SK-N-SH (cell line): ENCODE results near the gene CRABP1.

Experiments
- EZH2phosphoT487 ChIP-seq: fragments of 200-600 bp; sonication (generic); IDR thresholded peaks from 2 replicates; pipeline ENCODE4 v1.6.1; 2017; ENCODE audit warnings: low read depth, mixed run types, mild to moderate bottlenecking, antibody characterized with exemption, moderate library complexity, borderline replicate concordance
- JUND ChIP-seq: IDR thresholded peaks from 2 replicates; pipeline ENCODE4 v1.4.0; 2012
- MAX ChIP-seq: IDR thresholded peaks from 2 replicates; pipeline ENCODE4 v1.4.0; 2012; ENCODE audit warnings: low read depth
- TAF1 ChIP-seq: IDR thresholded peaks from 2 replicates; pipeline ENCODE4 v1.6.1; 2012; ENCODE audit warnings: low read depth, mild to moderate bottlenecking, low read length, moderate library complexity, borderline replicate concordance

DNA sequence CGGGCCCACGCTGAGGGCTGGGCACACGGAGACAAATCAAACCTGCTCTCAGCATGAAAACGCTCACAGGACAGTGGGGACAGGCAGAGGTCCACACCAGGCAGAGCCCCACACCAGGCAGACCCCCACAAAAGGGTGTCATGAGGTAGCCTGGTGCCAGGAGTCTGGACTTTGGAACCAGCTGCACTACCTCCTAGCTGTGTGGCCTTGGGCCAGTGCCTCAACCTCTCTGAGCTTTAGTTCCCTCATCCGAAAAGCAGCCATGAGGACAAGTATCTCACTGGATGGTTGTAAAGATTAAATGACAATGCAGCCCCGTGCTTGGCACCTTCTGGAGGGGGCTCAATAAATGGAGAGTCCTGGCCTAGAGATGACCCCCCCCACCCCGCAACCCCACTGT is 16.5 kb upstream of the CRABP1 start:
- TF ChIP-seq JUND (no peak), MAX (no peak), TAF1 (no peak), EZH2phosphoT487 (no peak)
